Cardiac fibroblast (primary cell): Measurements from ENCODE around the gene E2F4.
A peak's percentile ranks its signal among the peaks of the same experiment; 100 is the strongest.

Experiments used
- DNase-seq, 2 donors: peaks; one replicate each; pipeline versions ENCODE4 v3.0.0 to v3.0.0-alpha.2; 2010; ENCODE audit warnings: low read depth in 2 of 2
- H3K4me3 ChIP-seq, 2 donors: replicated peaks in 1 of 2; 1 replicate in 1 of 2; 2 replicates in 1 of 2; pipeline ENCODE4 v1.5.1; 2011; ENCODE audit warnings: low read depth in 2 of 2, low read length in 2 of 2, mild to moderate bottlenecking in 2 of 2, moderate library complexity in 1 of 2
- TF ChIP-seq, protein P1 (sequence below): IDR thresholded peaks from one replicate; pipeline ENCODE4 v1.5.1; 2011; ENCODE audit warnings: low read depth, mild to moderate bottlenecking, low read length, inconsistent platforms

The E2F4 gene

DNA sequence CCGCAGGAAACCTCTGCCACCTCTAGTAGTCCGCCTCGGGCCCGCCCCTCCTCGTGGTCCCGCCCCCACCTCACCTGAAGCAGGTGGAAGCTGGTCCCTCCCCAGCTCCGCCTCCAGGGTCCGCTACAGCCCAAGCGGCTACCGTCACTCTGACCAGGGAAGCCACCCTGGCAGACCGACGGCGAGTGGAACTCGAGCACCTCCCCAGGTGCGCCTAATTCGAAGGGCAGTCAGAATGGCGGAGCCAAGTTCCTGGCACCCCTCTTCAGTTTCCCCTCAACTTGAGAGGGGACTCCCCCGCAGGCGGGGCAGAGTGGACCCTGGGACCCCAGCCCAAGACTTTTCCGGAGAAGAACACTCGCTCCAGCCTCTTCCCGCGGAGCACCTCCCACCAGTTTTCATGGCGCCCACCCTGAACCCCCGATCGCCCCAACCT is 54.8 kb downstream of the E2F4 start:
- no peak for DNase-seq
- TF ChIP-seq, protein P1, sequence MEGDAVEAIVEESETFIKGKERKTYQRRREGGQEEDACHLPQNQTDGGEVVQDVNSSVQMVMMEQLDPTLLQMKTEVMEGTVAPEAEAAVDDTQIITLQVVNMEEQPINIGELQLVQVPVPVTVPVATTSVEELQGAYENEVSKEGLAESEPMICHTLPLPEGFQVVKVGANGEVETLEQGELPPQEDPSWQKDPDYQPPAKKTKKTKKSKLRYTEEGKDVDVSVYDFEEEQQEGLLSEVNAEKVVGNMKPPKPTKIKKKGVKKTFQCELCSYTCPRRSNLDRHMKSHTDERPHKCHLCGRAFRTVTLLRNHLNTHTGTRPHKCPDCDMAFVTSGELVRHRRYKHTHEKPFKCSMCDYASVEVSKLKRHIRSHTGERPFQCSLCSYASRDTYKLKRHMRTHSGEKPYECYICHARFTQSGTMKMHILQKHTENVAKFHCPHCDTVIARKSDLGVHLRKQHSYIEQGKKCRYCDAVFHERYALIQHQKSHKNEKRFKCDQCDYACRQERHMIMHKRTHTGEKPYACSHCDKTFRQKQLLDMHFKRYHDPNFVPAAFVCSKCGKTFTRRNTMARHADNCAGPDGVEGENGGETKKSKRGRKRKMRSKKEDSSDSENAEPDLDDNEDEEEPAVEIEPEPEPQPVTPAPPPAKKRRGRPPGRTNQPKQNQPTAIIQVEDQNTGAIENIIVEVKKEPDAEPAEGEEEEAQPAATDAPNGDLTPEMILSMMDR, result no peak
- peak overlapping the region; percentile 81 to 85 for H3K4me3 ChIP-seq

DNA sequence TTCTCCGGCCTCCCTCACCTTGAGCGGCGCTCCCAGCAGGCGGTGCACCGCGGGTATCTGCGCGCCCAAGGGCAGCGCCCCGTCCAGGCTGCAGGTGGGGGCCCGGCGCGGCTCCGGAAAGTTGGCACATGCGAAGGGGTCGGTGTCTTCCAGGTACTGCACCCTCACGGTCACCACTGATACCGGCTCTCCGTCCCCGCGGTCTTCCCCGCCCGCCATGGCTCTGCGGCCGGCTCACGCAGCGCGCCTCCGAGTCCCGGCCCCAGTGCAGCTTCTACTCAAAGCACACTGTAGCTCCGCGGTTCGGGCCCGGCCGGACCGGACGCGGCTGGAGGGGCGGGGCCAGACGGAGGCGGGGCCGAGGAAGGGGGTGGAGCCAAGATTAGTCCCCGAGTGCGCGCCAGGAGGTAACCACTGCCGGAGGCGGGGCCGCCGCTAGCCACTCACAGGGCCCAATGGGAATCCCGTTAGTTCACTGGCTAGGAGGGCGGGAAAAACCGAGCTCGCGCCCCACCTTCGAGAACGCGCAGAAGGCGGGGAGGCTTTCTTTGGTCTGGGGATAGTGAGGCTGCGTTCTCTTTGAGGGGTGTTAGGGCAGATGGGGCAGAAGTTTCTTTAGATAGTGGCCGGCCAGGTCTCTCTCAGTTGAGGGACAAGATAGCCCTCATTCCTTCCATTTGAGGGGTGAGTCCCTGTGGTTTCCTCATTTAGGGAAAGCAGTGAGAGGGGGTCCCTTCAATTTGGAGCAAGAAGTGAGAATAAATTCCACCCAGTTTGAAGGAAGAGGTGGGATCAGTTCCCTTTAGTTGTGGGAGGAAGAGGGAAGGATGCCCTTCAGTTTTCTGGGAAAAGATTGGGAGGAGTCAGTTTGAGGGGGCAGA is 55.5 kb downstream of the E2F4 start, which contains the start of gene FHOD1:
Gene FHOD1 (minus strand): TSS at position 290 of the 881 bp plus-strand sequence. CDS start 71 bp downstream, at position 219.
- peak; percentile 96 for DNase-seq
- TF ChIP-seq, protein P1, result no peak
- H3K4me3 ChIP-seq, result peak within 1 kb of the TSS; percentile 81 to 85

DNA sequence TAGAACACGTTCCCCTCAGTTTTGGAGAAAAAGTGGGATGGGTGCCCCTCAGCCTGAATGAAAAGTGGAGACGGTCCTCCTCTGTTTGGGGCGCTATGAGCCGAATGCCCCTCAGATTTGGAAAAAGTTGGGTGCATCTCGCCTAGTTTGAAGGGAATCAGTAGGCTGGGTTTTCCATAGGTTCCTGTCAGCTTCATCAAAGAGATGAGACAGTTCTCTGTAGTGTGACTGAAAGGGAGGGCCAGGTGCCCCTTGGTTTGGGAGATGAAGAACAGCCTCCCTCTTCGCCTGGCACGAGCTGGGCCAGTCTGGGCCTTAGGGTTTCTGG is 56.1 kb downstream of the E2F4 start:
- H3K4me3 ChIP-seq, result peak overlapping the region; percentile 32 to 37
- no peak for DNase-seq
- TF ChIP-seq, protein P1, result no peak
